AG10803 (cell line): Measurements from ENCODE around the gene HAVCR1.
A peak's percentile ranks its signal among the peaks of the same experiment; 100 is the strongest.
"Not testable (repeated sequence)": the region's sequence is repeated elsewhere in the genome, so short reads cannot be mapped to it uniquely, and the experiment has no call there.

Experiments used
- DNase-seq: peaks from one replicate; pipeline ENCODE4 v3.0.0; 2010; ENCODE audit warnings: low read depth
- H3K4me3 ChIP-seq: 2 replicates; pipeline ENCODE4 v1.5.1; 2011; ENCODE audit warnings: mild to moderate bottlenecking, low read length, control low read depth
- CTCF ChIP-seq: conservative IDR thresholded peaks from 2 replicates; pipeline ENCODE4 v1.5.1; 2011; ENCODE audit warnings: mild to moderate bottlenecking, low read length, control low read depth, inconsistent platforms

HAVCR1 gene

GRCh38 chr5:157050050-157050449, 8.9 kb downstream of the HAVCR1 start:
- H3K4me3 ChIP-seq, result no peak overlapping the region
- no peak for DNase-seq
- TF ChIP-seq CTCF, result no peak

GRCh38 chr5:157049605-157050004, 9.3 kb downstream of the HAVCR1 start:
- peak; percentile 61 for DNase-seq

DNA sequence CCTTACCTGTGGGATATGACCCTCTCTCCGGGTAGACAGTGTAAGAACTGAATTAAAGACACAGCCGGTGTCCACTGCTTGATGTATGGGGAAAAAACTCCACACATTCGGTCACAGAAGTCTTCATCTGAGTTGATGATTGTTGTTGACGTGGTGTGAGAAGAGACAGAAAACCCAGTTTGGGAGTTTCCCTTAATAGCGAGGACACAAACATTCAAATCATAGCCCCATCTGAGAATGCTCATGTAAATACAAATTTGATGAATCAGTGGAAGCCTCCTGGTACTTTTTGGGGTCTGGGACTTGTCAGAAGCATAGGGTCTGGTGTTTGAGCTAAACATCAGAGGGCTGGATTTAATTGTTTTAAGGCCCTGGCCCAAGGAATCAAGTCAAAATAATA, 11.0 kb downstream of the HAVCR1 start:
- no peak for TF ChIP-seq CTCF
- no peak overlapping the region for H3K4me3 ChIP-seq
- no peak for DNase-seq

More at GRCh38 chr5:157049605-157050004, 9.3 kb downstream of the HAVCR1 start:
- H3K4me3 ChIP-seq, result no peak overlapping the region
- no peak for TF ChIP-seq CTCF

DNA sequence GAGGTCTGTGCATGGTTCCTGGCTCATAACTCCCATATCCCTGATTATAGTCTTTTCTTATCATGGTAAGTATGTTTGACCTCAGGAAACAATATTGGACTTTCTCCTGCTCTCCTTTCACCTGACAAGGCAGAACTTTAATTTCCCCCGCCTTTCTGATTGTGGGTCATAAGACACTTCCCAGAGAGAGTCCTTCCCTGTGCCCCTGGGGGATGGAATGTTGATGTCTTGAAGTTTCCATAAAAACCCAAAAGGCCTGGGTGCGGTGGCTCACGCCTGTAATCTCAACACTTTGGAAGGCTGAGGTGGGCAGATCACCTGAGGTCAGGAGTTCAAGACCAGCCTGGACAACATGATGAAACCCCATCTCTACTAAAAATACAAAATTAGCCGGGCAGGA, 11.9 kb downstream of the HAVCR1 start:
- not testable (repeated sequence) for DNase-seq, H3K4me3 ChIP-seq

GRCh38 chr5:157046041-157046440, 12.9 kb downstream of the HAVCR1 start:
- H3K4me3 ChIP-seq, result no peak overlapping the region
- no peak for TF ChIP-seq CTCF
- DNase-seq, result peak; percentile 14

- H3K4me3 ChIP-seq, result no peak overlapping the region
- no peak for DNase-seq
- no peak for TF ChIP-seq CTCF
Measured at GRCh38 chr5:157045601-157046000, 13.3 kb downstream of the HAVCR1 start.

DNA sequence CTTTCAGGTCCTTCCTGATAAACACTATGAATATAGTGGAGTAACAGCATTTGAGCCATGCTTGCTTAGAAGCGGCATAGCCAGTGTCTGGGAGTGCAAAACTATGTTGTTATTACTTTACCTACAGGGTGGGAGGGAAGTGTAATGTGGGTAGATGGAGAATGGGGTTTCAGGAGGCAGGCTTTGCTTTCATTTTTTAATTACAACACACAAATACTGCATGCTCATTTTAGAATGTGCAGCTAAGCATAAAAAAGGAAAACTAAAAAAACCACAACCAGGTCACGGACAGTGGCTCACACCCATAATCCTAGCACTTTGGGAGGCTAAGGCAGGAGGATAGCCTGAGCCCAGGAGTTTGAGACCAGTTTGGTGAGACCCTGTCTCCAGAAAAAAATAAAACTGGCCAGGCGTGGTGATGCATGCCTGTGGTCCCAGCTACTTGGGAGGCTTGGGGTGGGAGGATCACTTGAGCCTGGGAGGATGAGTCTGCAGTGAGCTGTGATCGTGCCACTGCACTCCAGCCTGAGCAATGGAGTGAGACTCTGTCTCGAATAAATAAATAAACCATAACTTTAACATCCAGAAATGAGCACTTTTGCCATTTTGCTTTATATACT, 20.2 kb downstream of the HAVCR1 start:
- no peak for TF ChIP-seq CTCF
- no peak for DNase-seq
- H3K4me3 ChIP-seq, result no peak overlapping the region

GRCh38 chr5:157034106-157035072, 24.5 kb downstream of the HAVCR1 start:
- not testable (repeated sequence) for DNase-seq, H3K4me3 ChIP-seq
